HG03571 (cell line): ENCODE data around the gene MTSS2.

Source experiments
- ATAC-seq: cut with Tn5 transposase; IDR thresholded peaks from one replicate; pipeline ENCODE4 v1.9.1; 2021; ENCODE audit not compliant: unreplicated experiment

Gene MTSS2

GRCh38 chr16:70687671-70688245, 1.9 kb upstream of the MTSS2 start:
- no peak for ATAC-seq

- ATAC-seq = no peak
Observed at GRCh38 chr16:70687102-70687511, 1.3 kb upstream of the MTSS2 start.

GRCh38 chr16:70686376-70687101, 686 bp upstream of the MTSS2 start:
- no peak for ATAC-seq

GRCh38 chr16:70685061-70685937, 554 bp downstream of the MTSS2 start:
- ATAC-seq = no peak

GRCh38 chr16:70684146-70685060, 1.4 kb downstream of the MTSS2 start:
- ATAC-seq = no peak

GRCh38 chr16:70683146-70683944, 2.5 kb downstream of the MTSS2 start:
- no peak for ATAC-seq

GRCh38 chr16:70682239-70683145, 3.4 kb downstream of the MTSS2 start:
- no peak for ATAC-seq

GRCh38 chr16:70681382-70682238, 4.2 kb downstream of the MTSS2 start:
- no peak for ATAC-seq

- ATAC-seq = no peak
Observed at GRCh38 chr16:70680495-70681381, 5.1 kb downstream of the MTSS2 start.

- ATAC-seq = no peak
Observed at GRCh38 chr16:70679671-70680494, 6.0 kb downstream of the MTSS2 start.

GRCh38 chr16:70678898-70679670, 6.8 kb downstream of the MTSS2 start:
- no peak for ATAC-seq

GRCh38 chr16:70678121-70678897, 7.5 kb downstream of the MTSS2 start:
- ATAC-seq = no peak

- ATAC-seq = no peak
Observed at GRCh38 chr16:70677499-70678120, 8.2 kb downstream of the MTSS2 start.
